Measurements from ENCODE around the gene ADAM12.

ADAM12 gene

GRCh38 chr10:126233182-126234148 lies 154.8 kb downstream of the ADAM12 start:
- DNase-seq, result no peak

GRCh38 chr10:126230587-126230986 lies 157.7 kb downstream of the ADAM12 start:
- DNase-seq, result no peak

GRCh38 chr10:126229686-126230085 lies 158.6 kb downstream of the ADAM12 start:
- DNase-seq, result no peak

- DNase-seq, result no peak
Measured at GRCh38 chr10:126227762-126228134, 160.5 kb downstream of the ADAM12 start.

- no peak for DNase-seq
Measured at GRCh38 chr10:126226988-126227761, 161.1 kb downstream of the ADAM12 start.

GRCh38 chr10:126226205-126226604 lies 162.1 kb downstream of the ADAM12 start:
- no peak for DNase-seq

- DNase-seq, result no peak
Measured at GRCh38 chr10:126225672-126226008, 162.6 kb downstream of the ADAM12 start.

- no peak for DNase-seq
Measured at GRCh38 chr10:126224967-126225671, 163.2 kb downstream of the ADAM12 start.

GRCh38 chr10:126223512-126224067 lies 164.7 kb downstream of the ADAM12 start:
- DNase-seq, result no peak

GRCh38 chr10:126222736-126223511 lies 165.4 kb downstream of the ADAM12 start:
- DNase-seq, result no peak

- no peak for DNase-seq
Measured at GRCh38 chr10:126221874-126222273, 166.4 kb downstream of the ADAM12 start.

- DNase-seq, result no peak
Measured at GRCh38 chr10:126218778-126219649, 169.3 kb downstream of the ADAM12 start.

GRCh38 chr10:126218174-126218573 lies 170.1 kb downstream of the ADAM12 start:
- no peak for DNase-seq

GRCh38 chr10:126216632-126216961 lies 171.7 kb downstream of the ADAM12 start:
- DNase-seq, result no peak

- DNase-seq, result no peak
Measured at GRCh38 chr10:126215746-126216631, 172.3 kb downstream of the ADAM12 start.

GRCh38 chr10:126214679-126215078 lies 173.6 kb downstream of the ADAM12 start:
- DNase-seq, result no peak

GRCh38 chr10:126214021-126214420 lies 174.3 kb downstream of the ADAM12 start:
- DNase-seq, result no peak

- DNase-seq, result no peak
Measured at GRCh38 chr10:126212738-126213137, 175.5 kb downstream of the ADAM12 start.

GRCh38 chr10:126210051-126210651 lies 178.1 kb downstream of the ADAM12 start:
- no peak for DNase-seq

GRCh38 chr10:126209451-126209850 lies 178.8 kb downstream of the ADAM12 start:
- DNase-seq, result no peak
